GM12878 (cell line): ENCODE results near the gene THAP4. TPM values are rescaled to one million over a fixed set of nuclear protein-coding genes. Genes with fewer than 3 reads are reported as not detected.

Source experiments
- MEF2B ChIP-seq: fragments of 450-650 bp; IDR thresholded peaks from 2 replicates; pipeline ENCODE4 v1.6.1; 2018; ENCODE audit warnings: mild to moderate bottlenecking, moderate library complexity; ENCODE audit not compliant: partially characterized antibody, poor library complexity, severe bottlenecking
- NFXL1 ChIP-seq: fragments of 450-650 bp; IDR thresholded peaks from 2 replicates; pipeline ENCODE4 v1.6.1; 2017; ENCODE audit warnings: antibody characterized with exemption, mild to moderate bottlenecking, borderline replicate concordance
- RAD21 ChIP-seq: IDR thresholded peaks from 2 replicates; pipeline ENCODE4 v1.6.1; 2011; ENCODE audit warnings: mild to moderate bottlenecking, low read depth, low read length, moderate library complexity; ENCODE audit not compliant: insufficient read depth
- SREBF1 ChIP-seq: IDR thresholded peaks from 2 replicates; pipeline ENCODE4 v1.6.1; 2012; ENCODE audit warnings: mild to moderate bottlenecking, low read length
- TCF7 ChIP-seq: IDR thresholded peaks from 2 replicates; pipeline ENCODE4 v1.6.1; 2014; ENCODE audit warnings: antibody characterized with exemption, borderline replicate concordance
- polyA plus RNA-seq, 11 experiments: library from polyadenylated mRNA; depleted of rRNA in 4 of 11; unstranded in 6 of 11; stranded (reverse) in 5 of 11; fragments of >200 nt; fragmentation: Nextera tagmentation in 4 of 11; fragmentation: Illumina TruSeq in 1 of 11; extraction: Ambion mirVana in 4 of 11; extraction: Trizol in 1 of 11; gene quantifications; 1 replicate in 1 of 11; 2 replicates in 10 of 11; pipeline versions ENCODE4 v1.2.1 to v1.2.3, GENCODE V29; 2011 to 2016; ENCODE audit warnings: inconsistent platforms in 2 of 11, missing spikeins in 2 of 11, low read depth in 1 of 11
- total RNA-seq, 4 experiments: library from RNA; depleted of rRNA in 3 of 4; stranded (reverse); fragments of >200 nt in 3 of 4; fragmentation: Illumina TruSeq in 1 of 4; extraction: Trizol in 1 of 4; gene quantifications; 2 replicates each; pipeline versions ENCODE4 v1.2.1 to v1.2.3, GENCODE V29; 2013 to 2021
- TF ChIP-seq, protein P1 (sequence below): fragments of 450-650 bp; formaldehyde crosslinking; IDR thresholded peaks from 2 replicates; pipeline ENCODE4 v1.5.0; 2022; ENCODE audit warnings: mild to moderate bottlenecking, missing genetic modification characterization
- TF ChIP-seq, protein P2 (sequence below): IDR thresholded peaks from 2 replicates; pipeline ENCODE4 v1.6.1; 2012; ENCODE audit warnings: low read length, inconsistent platforms

The THAP4 gene
- total and polyA plus RNA-seq, 10 of the 15 experiments (the other 5 are each of a cell fraction or from before 2014, with no cell fraction given): 12.9 to 67.7 (median 44.5) TPM

GRCh38 chr2:241555711-241556110 is 81.2 kb downstream of the THAP4 start (continued):
- TF ChIP-seq TCF7: no peak
- TF ChIP-seq MEF2B: no peak
- no peak for TF ChIP-seq NFXL1
- TF ChIP-seq, protein P1, sequence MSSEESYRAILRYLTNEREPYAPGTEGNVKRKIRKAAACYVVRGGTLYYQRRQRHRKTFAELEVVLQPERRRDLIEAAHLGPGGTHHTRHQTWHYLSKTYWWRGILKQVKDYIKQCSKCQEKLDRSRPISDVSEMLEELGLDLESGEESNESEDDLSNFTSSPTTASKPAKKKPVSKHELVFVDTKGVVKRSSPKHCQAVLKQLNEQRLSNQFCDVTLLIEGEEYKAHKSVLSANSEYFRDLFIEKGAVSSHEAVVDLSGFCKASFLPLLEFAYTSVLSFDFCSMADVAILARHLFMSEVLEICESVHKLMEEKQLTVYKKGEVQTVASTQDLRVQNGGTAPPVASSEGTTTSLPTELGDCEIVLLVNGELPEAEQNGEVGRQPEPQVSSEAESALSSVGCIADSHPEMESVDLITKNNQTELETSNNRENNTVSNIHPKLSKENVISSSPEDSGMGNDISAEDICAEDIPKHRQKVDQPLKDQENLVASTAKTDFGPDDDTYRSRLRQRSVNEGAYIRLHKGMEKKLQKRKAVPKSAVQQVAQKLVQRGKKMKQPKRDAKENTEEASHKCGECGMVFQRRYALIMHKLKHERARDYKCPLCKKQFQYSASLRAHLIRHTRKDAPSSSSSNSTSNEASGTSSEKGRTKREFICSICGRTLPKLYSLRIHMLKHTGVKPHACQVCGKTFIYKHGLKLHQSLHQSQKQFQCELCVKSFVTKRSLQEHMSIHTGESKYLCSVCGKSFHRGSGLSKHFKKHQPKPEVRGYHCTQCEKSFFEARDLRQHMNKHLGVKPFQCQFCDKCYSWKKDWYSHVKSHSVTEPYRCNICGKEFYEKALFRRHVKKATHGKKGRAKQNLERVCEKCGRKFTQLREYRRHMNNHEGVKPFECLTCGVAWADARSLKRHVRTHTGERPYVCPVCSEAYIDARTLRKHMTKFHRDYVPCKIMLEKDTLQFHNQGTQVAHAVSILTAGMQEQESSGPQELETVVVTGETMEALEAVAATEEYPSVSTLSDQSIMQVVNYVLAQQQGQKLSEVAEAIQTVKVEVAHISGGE (CRISPR knock-in tag): no peak
- TF ChIP-seq RAD21: no peak
- TF ChIP-seq SREBF1: no peak
- TF ChIP-seq, protein P2, sequence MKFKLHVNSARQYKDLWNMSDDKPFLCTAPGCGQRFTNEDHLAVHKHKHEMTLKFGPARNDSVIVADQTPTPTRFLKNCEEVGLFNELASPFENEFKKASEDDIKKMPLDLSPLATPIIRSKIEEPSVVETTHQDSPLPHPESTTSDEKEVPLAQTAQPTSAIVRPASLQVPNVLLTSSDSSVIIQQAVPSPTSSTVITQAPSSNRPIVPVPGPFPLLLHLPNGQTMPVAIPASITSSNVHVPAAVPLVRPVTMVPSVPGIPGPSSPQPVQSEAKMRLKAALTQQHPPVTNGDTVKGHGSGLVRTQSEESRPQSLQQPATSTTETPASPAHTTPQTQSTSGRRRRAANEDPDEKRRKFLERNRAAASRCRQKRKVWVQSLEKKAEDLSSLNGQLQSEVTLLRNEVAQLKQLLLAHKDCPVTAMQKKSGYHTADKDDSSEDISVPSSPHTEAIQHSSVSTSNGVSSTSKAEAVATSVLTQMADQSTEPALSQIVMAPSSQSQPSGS: no peak
